ENCODE results near the gene PDZD2.

- TF ChIP-seq CTCF (IDR thresholded peaks at IDR 0.05; ENCODE audit: poor library complexity, severe bottlenecking) (no peak), MXI1 (conservative IDR thresholded peaks at IDR 0.05; ENCODE audit: poor library complexity, severe bottlenecking) (no peak), POLR2AphosphoS5 (IDR thresholded peaks at IDR 0.05) (no peak), RAD21 (conservative IDR thresholded peaks at IDR 0.05) (no peak), TAF1 (IDR thresholded peaks at IDR 0.05; ENCODE audit: low read depth) (no peak), EP300 (conservative IDR thresholded peaks at IDR 0.05; ENCODE audit: poor library complexity, severe bottlenecking) (no peak), SMC3 (conservative IDR thresholded peaks at IDR 0.05; ENCODE audit: poor library complexity) (no peak), EZH2 (IDR thresholded peaks at IDR 0.05; ENCODE audit: borderline replicate concordance, insufficient read depth, low read length, poor library complexity, severe bottlenecking) (no peak)
- TF ChIP-seq, protein P1, sequence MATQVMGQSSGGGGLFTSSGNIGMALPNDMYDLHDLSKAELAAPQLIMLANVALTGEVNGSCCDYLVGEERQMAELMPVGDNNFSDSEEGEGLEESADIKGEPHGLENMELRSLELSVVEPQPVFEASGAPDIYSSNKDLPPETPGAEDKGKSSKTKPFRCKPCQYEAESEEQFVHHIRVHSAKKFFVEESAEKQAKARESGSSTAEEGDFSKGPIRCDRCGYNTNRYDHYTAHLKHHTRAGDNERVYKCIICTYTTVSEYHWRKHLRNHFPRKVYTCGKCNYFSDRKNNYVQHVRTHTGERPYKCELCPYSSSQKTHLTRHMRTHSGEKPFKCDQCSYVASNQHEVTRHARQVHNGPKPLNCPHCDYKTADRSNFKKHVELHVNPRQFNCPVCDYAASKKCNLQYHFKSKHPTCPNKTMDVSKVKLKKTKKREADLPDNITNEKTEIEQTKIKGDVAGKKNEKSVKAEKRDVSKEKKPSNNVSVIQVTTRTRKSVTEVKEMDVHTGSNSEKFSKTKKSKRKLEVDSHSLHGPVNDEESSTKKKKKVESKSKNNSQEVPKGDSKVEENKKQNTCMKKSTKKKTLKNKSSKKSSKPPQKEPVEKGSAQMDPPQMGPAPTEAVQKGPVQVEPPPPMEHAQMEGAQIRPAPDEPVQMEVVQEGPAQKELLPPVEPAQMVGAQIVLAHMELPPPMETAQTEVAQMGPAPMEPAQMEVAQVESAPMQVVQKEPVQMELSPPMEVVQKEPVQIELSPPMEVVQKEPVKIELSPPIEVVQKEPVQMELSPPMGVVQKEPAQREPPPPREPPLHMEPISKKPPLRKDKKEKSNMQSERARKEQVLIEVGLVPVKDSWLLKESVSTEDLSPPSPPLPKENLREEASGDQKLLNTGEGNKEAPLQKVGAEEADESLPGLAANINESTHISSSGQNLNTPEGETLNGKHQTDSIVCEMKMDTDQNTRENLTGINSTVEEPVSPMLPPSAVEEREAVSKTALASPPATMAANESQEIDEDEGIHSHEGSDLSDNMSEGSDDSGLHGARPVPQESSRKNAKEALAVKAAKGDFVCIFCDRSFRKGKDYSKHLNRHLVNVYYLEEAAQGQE (IDR thresholded peaks at IDR 0.05; ENCODE audit: borderline replicate concordance) = no peak
These were observed 343.1 kb downstream of the PDZD2 start for GRCh38 chr5:31982027-31982426.
